Hematopoietic multipotent progenitor cell treated with erythropoietin and hydrocortisone succinate and interleukin-3 and kit ligand, for 15 days (in vitro differentiated cells): ENCODE data around the gene ARID3B.
A peak's percentile ranks its signal among the peaks of the same experiment; 100 is the strongest.

Experiments
- DNase-seq: peaks from one replicate; pipeline ENCODE4 v3.0.0-alpha.2; 2015; ENCODE audit warnings: low spot score

ARID3B gene

GRCh38 chr15:74604983-74605794, 64.2 kb downstream of the ARID3B start:
- no peak for DNase-seq

- peak; percentile 59 for DNase-seq
Observed at GRCh38 chr15:74605795-74606150, 64.8 kb downstream of the ARID3B start.

- peak; percentile 39 for DNase-seq
Observed at GRCh38 chr15:74608786-74609185, 67.8 kb downstream of the ARID3B start.

GRCh38 chr15:74609938-74610301, 68.9 kb downstream of the ARID3B start:
- DNase-seq: no peak

- peak; percentile 99 for DNase-seq
Observed at GRCh38 chr15:74610302-74610951, 69.4 kb downstream of the ARID3B start.

- no peak for DNase-seq
Observed at GRCh38 chr15:74611341-74611740, 70.3 kb downstream of the ARID3B start.

GRCh38 chr15:74611834-74612233, 70.8 kb downstream of the ARID3B start:
- DNase-seq: peak; percentile 41

GRCh38 chr15:74612677-74613076, 71.7 kb downstream of the ARID3B start:
- no peak for DNase-seq

GRCh38 chr15:74613089-74613952, 72.3 kb downstream of the ARID3B start:
- no peak for DNase-seq

GRCh38 chr15:74613953-74614743, 73.1 kb downstream of the ARID3B start:
- no peak for DNase-seq

GRCh38 chr15:74614744-74615507, 73.9 kb downstream of the ARID3B start:
- peak; percentile 93 for DNase-seq

- peak; percentile 87 for DNase-seq
Observed at GRCh38 chr15:74615508-74616365, 74.7 kb downstream of the ARID3B start, which contains the start of gene CLK3. TSS of gene CLK3 (plus strand) at chr15:74615836. CDS start at chr15:74619197, 3,361 bp downstream.

- DNase-seq: peak; percentile 92
Observed at GRCh38 chr15:74616366-74616939, 75.4 kb downstream of the ARID3B start.

- peak; percentile 73 for DNase-seq
Observed at GRCh38 chr15:74616996-74617395, 76.0 kb downstream of the ARID3B start.

- no peak for DNase-seq
Observed at GRCh38 chr15:74618841-74619596, 78.0 kb downstream of the ARID3B start.

GRCh38 chr15:74619916-74620635, 79.1 kb downstream of the ARID3B start:
- no peak for DNase-seq

- peak; percentile 92 for DNase-seq
Observed at GRCh38 chr15:74620636-74621545, 79.9 kb downstream of the ARID3B start.
